NCI-H345 treated with DMSO at 0.1 percent for 48 hours (cell line): ENCODE results near the gene ARF1.
A peak's percentile ranks its signal among the peaks of the same experiment; 100 is the strongest.
"Not testable (repeated sequence)": the region's sequence is repeated elsewhere in the genome, so short reads cannot be mapped to it uniquely, and the experiment has no call there.

Experiments
- DNase-seq: peaks from one replicate; lab custom pipeline; 2025; ENCODE audit not compliant: unreplicated experiment; lab: John Stamatoyannopoulos, UW

The ARF1 gene

GRCh38 chr1:228101614-228101993, 19.1 kb downstream of the ARF1 start:
- no peak for DNase-seq

- DNase-seq = no peak
Observed at GRCh38 chr1:228101994-228102790, 19.7 kb downstream of the ARF1 start.

GRCh38 chr1:228102791-228103620, 20.5 kb downstream of the ARF1 start, which contains the start of gene C1orf35:
TSS of gene C1orf35 (minus strand) at chr1:228103325. CDS start at chr1:228103227, 98 bp downstream.
- peak; percentile 93 for DNase-seq

- DNase-seq = no peak
Observed at GRCh38 chr1:228104526-228105269, 22.2 kb downstream of the ARF1 start.

GRCh38 chr1:228105270-228105995, 22.9 kb downstream of the ARF1 start:
- no peak for DNase-seq

- DNase-seq = no peak
Observed at GRCh38 chr1:228105996-228106799, 23.7 kb downstream of the ARF1 start.

- DNase-seq = no peak
Observed at GRCh38 chr1:228106800-228107054, 24.2 kb downstream of the ARF1 start.

- no peak for DNase-seq
Observed at GRCh38 chr1:228107636-228108035, 25.1 kb downstream of the ARF1 start.

GRCh38 chr1:228108055-228108690, 25.7 kb downstream of the ARF1 start:
- no peak for DNase-seq

GRCh38 chr1:228108742-228109072, 26.2 kb downstream of the ARF1 start:
- DNase-seq = no peak

- peak; percentile 88 for DNase-seq
Observed at GRCh38 chr1:228109073-228109961, 26.8 kb downstream of the ARF1 start, which contains the start of gene MRPL55. TSS of gene MRPL55 (minus strand) at chr1:228109299. CDS start at chr1:228108260, 1,039 bp downstream.

GRCh38 chr1:228109962-228110488, 27.5 kb downstream of the ARF1 start:
- no peak for DNase-seq

- no peak for DNase-seq
Observed at GRCh38 chr1:228110556-228110955, 28.0 kb downstream of the ARF1 start.

- DNase-seq = not testable (repeated sequence)
Observed at GRCh38 chr1:228111315-228111714, 28.8 kb downstream of the ARF1 start.

GRCh38 chr1:228112167-228112566, 29.7 kb downstream of the ARF1 start:
- DNase-seq = no peak

- DNase-seq = no peak
Observed at GRCh38 chr1:228112617-228113016, 30.1 kb downstream of the ARF1 start.

- no peak for DNase-seq
Observed at GRCh38 chr1:228114827-228115226, 32.3 kb downstream of the ARF1 start.

GRCh38 chr1:228117335-228117734, 34.8 kb downstream of the ARF1 start:
- DNase-seq = no peak
